ENCODE results near the gene APOH. TPM values are rescaled to one million over a fixed set of nuclear protein-coding genes. Genes with fewer than 3 reads are reported as not detected.

APOH gene
- polyA plus RNA-seq, 1 of the 3 experiments (the other 2 are of a cell fraction): not detected

GRCh38 chr17:66262767-66263166 lies 33.6 kb upstream of the APOH start:
- ChIA-PET CTCF (interaction anchor here (2.8 kb wide), 1 partner anchor 411 kb away, joined by 10 read pairs; no protein-coding TSS in a partner anchor), POLR2A (no interaction called here)
- Histone ChIP-seq H3K4me3 (ENCODE audit: low read depth in 2 of 2, low read length in 1 of 2) (no peak overlapping the region), H3K4me1 (ENCODE audit: control insufficient read depth in 1 of 2, insufficient read depth in 2 of 2, low read depth in 1 of 2, low read length in 1 of 2) (no peaks in the 10 kb centered on the region; a peak in 1 of 4 replicates), H4K20me1 (ENCODE audit: insufficient read depth) (no peaks in the 10 kb centered on the region), H3K36me3 (replicated peaks in 1 of 2; ENCODE audit: control insufficient read depth in 1 of 2, insufficient read depth in 2 of 2, low read length in 1 of 2) (peaks cover 0 to 4% of the 10 kb centered on the region in 2 experiments), H3K4me2 (no peak overlapping the region), H3K9ac (no peak overlapping the region), H3K79me2 (ENCODE audit: insufficient read depth) (no peaks in the 10 kb centered on the region), H3K9me2 (no peaks in the 10 kb centered on the region), H3K9me3 (no peaks in the 10 kb centered on the region; the same call in 1 of the 2 replicates), H2AFZ (ENCODE audit: low read depth) (no peak overlapping the region), H3F3A (replicated peaks; ENCODE audit: insufficient read depth) (no peaks in the 10 kb centered on the region), H3K27ac (ENCODE audit: low read depth in 2 of 2, low read length in 1 of 2) (no peak overlapping the region), H3K27me3 (ENCODE audit: insufficient read depth) (no peaks in the 10 kb centered on the region)
- TF ChIP-seq SIN3A (IDR thresholded peaks at IDR 0.05; ENCODE audit: borderline replicate concordance, low read depth, low read length) (no peak), TCF12 (IDR thresholded peaks at IDR 0.05) (no peak)
- WGBS (ENCODE audit: low lambda C conversion rate): 90% methylated on average over 2 of the region's 2 CpGs
- DNase-seq: no peak

DNA sequence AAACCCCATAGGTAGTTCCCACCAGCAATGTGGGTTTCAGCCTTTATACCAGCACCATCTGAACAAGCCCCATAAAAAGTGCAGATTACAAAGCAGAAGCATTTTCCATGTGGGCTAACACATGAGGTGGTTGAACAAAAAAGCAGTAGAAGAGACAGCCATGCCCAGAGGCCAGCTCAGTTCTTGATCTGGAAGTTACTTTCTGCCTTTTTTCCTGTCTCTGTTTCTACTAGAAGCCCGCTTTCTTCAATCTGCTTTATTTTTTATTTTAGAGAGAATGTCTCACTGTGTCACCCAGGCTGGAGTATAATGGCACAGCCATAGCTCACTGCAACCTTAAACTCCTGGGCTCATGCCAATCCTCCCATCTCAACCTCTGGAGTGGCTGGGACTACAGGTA lies 31.5 kb upstream of the APOH start:
- H3K9ac ChIP-seq: no peak overlapping the region
- H4K20me1 ChIP-seq (ENCODE audit: insufficient read depth): no peaks in the 10 kb centered on the region
- CTCF ChIA-PET: interaction anchor here (0.9 to 2.8 kb wide), 3 partner anchors 180 to 413 kb away, joined by 3 to 10 read pairs (median 3); no protein-coding TSS in a partner anchor
- peaks cover 0 to 2% of the 10 kb centered on the region in 2 experiments; a peak in 2 of 4 replicates for H3K4me1 ChIP-seq (ENCODE audit: control insufficient read depth in 1 of 2, insufficient read depth in 2 of 2, low read depth in 1 of 2, low read length in 1 of 2)
- no peaks in the 10 kb centered on the region for H3K27me3 ChIP-seq (ENCODE audit: insufficient read depth)
- POLR2A ChIA-PET: interaction anchor here (0.6 kb wide), 1 partner anchor 207 kb away, joined by 7 read pairs; no protein-coding TSS in a partner anchor
- H3K9me2 ChIP-seq: no peaks in the 10 kb centered on the region
- peaks cover 2% of the 10 kb centered on the region for H3F3A ChIP-seq (replicated peaks; ENCODE audit: insufficient read depth)
- peaks cover 0 to 4% of the 10 kb centered on the region in 2 experiments for H3K36me3 ChIP-seq (replicated peaks in 1 of 2; ENCODE audit: control insufficient read depth in 1 of 2, insufficient read depth in 2 of 2, low read length in 1 of 2)
- no peak overlapping the region for H3K4me2 ChIP-seq
- DNase-seq: no peak
- H3K79me2 ChIP-seq (ENCODE audit: insufficient read depth): no peaks in the 10 kb centered on the region
- no peak overlapping the region for H3K27ac ChIP-seq (ENCODE audit: low read depth in 2 of 2, low read length in 1 of 2)
- no peaks in the 10 kb centered on the region; the same call in 1 of the 2 replicates for H3K9me3 ChIP-seq
- 83% methylated on average over 1 of the region's 1 CpG for WGBS (ENCODE audit: low lambda C conversion rate)
- H3K4me3 ChIP-seq (ENCODE audit: low read depth in 2 of 2, low read length in 1 of 2): no peak overlapping the region
- no peak for TF ChIP-seq TEAD4 (IDR thresholded peaks at IDR 0.05; ENCODE audit: borderline replicate concordance, insufficient read depth)
- TF ChIP-seq GABPA (IDR thresholded peaks at IDR 0.05; ENCODE audit: low read depth): no peak
- TF ChIP-seq RCOR1 (IDR thresholded peaks at IDR 0.05; ENCODE audit: low read length): no peak
- no peak for TF ChIP-seq PBX3 (IDR thresholded peaks at IDR 0.05)
- TF ChIP-seq EP300 (IDR thresholded peaks at IDR 0.05; ENCODE audit: borderline replicate concordance in 1 of 2, low read depth in 1 of 2, low read length in 1 of 2): no peak
- TF ChIP-seq NRF1 (IDR thresholded peaks at IDR 0.05; ENCODE audit: low read depth, low read length): no peak
- no peak for TF ChIP-seq MAX (IDR thresholded peaks at IDR 0.05; ENCODE audit: low read depth)
- no peak for TF ChIP-seq SIN3A (IDR thresholded peaks at IDR 0.05; ENCODE audit: borderline replicate concordance, low read depth, low read length)
- no peak for TF ChIP-seq MEF2A (IDR thresholded peaks at IDR 0.05; ENCODE audit: borderline replicate concordance, low read depth)
- TF ChIP-seq USF1 (IDR thresholded peaks at IDR 0.05; ENCODE audit: borderline replicate concordance, low read depth): no peak
- H2AFZ ChIP-seq (ENCODE audit: low read depth): no peak overlapping the region

Measured in SK-N-SH (cell line).